ENCODE results near the gene SLC2A8.

- no peak for TF ChIP-seq CTCF (IDR thresholded peaks at IDR 0.05 in 4 of 5, conservative IDR thresholded peaks at IDR 0.05 in 1 of 5)
- no peak for TF ChIP-seq POLR2A (IDR thresholded peaks at IDR 0.05)
These were observed 41.4 kb downstream of the SLC2A8 start for GRCh38 chr9:127438394-127438793.
